ENCODE data around the gene HEATR3.

The HEATR3 gene

DNA sequence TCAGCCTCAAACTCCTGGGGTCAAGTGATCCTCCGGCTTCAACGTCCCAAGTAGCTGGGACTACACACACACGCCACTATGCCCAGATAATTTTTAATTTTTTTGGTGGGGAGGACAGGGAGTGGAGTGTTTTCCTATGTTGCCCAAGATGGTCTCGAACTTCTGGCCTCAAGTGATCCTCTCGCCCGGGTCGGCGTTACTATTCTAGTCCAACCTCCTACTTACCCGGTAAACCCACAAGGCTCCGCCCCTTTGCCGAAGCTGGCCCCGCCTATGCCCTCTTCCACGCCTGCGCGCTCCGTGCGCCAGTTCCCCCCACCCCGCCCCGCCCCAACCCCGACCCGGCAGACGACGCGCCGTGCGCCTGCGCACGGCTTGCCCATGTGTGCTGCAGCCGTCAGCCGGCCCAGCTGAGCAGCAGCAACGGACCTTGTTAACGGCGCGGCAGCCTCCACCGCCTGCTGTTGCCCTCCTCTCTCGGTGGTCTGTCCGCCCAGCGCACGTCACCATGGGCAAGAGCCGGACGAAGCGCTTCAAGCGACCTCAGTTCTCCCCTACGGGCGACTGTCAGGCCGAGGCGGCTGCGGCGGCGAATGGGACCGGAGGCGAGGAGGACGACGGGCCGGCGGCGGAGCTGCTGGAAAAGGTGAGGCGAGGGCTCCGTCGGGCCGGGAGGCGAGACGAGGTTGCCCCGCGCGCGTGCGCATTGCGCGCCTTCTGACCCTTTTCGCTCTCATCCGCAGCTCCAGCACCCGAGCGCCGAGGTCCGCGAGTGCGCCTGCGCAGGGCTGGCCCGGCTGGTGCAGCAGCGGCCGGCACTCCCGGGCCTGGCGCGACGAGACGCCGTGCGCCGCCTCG lies at the start of gene HEATR3:
TSS of gene HEATR3 (plus strand) at position 347 of the 858 bp plus-strand sequence. CDS start at position 509, 162 bp downstream.
- peak; percentile 94 for DNase-seq

GRCh38 chr16:50017553-50017952 lies 48.2 kb upstream of the HEATR3 start:
- DNase-seq, result no peak

DNA sequence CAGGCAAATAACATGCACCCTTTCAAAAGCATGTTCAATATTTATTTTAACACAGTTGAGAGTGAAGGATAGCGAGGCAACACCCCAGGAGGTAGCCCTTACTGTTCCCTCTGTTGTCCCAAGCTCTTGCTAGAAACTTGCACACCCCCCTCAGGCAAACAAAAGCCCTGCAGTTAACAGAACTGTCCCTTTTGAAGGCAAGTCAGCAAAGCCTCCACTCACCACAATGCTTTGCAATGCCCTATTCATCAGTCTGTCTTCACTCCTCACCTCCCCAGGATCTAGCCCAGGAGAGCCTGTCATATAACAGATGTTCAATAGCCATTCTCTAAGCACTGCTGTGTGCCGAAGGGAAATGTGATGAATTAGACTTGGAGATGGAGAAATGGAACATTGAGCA lies 44.2 kb upstream of the HEATR3 start:
- peak; percentile 7 for DNase-seq

DNA sequence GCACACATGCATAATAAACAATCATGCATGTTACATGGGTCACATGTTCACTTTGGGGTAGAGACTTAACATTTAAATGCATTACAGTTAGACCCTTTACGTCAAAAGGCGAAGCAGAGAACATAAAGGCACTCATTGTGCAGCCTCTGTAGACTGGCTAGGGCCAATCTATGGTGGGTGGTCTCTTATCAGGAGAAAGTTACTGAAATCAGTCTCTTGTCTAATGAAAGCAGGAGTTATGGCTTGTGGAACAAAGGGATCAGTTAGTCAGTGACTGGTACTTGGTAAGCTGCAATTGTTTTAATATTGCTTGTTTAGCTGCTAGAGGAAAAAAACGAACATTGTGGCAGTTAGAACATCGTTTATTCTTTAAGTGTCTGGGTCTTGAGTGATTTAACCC lies 42.1 kb upstream of the HEATR3 start:
- no peak for DNase-seq

GRCh38 chr16:50024207-50024606 lies 41.6 kb upstream of the HEATR3 start:
- DNase-seq, result no peak

DNA sequence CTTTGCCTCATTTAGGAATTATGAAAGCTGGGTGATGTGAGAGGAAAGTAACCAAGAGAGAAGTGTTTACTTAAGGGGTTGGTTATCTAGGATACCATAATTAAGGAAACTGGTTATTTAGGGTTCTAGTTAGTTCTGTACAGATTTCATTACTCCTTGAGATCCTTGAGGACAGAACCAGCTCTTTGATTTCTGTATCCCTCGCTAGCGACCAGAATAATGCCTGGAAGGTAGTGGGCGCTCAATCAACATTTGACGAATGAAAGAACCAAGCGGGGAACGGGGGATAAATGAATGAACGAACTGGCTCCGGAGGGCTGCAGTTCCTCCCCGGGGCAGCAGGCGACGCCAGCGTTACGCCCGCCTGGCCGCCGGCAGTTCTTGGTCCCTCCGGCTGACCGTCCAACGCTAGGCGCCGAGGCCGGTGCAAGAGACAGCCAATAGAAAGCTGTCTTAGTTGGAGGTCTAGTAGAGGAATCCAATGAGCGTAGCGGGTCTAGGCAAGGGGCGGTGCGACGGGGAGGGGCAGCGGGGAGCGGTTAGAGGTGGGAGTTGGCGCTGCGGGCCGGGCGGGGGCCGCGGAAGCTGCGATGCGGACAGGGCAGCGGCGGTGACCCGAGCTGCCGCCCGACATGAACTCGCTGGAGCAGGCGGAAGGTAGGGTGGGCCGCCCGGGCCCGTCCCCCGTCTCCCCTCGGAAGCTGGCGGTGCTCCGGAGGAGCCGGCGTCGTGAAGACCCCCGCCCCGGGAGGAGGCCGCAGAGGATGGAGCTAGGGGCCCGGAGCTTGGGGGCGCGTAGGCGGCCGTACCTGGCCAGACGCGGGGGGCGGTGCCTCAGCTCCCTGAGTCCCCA lies 40.9 kb upstream of the HEATR3 start, which contains the start of gene CNEP1R1:
TSS of gene CNEP1R1 (plus strand) at position 542 of the 853 bp plus-strand sequence. CDS start at position 633, 91 bp downstream.
- DNase-seq, result peak; percentile 97

GRCh38 chr16:50025537-50025931 lies 40.2 kb upstream of the HEATR3 start:
- DNase-seq, result no peak

- no peak for DNase-seq
Observed at GRCh38 chr16:50027829-50028228, 37.9 kb upstream of the HEATR3 start.

DNA sequence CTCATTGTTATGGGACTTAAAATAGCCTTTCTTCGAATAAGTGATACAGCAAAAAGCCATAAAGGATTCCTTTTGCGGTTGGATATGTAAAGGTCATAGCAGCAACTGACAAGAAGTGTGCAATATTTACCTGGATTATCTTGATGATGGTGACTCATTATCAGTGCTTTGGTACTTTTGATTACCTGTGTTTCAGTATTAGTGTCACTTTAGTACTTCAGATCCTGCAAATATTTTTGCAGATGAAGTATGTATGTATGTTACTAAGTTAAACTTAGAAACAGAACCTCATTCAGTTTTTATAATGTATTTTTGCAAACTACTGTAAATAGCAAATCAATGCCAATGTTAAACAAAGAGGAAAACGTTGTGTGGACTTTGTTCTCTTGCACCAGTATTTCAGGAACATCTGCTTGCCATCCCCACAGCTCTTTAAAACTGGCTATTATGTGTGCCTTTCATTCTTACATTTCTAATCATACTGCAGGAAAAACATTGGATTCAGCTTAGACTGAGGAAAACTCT lies 30.2 kb upstream of the HEATR3 start:
- no peak for DNase-seq

GRCh38 chr16:50036426-50036825 lies 29.3 kb upstream of the HEATR3 start:
- no peak for DNase-seq

DNA sequence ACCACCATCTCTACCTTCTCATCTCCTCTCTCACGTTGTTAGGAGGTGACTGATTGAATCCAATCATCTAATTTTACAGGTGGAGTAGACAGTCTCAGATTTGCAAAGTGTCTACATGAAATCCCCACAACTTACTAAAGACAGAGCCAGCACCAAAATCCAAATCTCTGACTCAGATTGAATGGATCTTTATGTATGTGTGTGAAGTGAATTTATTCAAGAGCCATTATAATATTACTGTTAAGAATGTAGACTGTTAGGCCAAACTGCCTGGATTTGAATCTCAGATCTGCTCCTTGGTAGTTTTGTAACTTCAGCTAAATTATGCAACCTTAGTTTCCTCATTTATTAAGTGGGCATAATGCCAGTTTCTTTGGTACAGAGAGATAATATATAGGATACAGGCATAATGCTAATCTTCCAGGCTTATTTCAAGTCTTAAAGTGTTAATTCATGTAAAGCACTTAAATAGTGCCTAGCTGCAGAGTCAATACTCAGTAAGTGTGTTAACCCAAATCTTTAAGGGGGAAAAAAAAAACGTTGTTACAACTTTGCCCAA lies 28.0 kb upstream of the HEATR3 start:
- peak; percentile 86 for DNase-seq

DNA sequence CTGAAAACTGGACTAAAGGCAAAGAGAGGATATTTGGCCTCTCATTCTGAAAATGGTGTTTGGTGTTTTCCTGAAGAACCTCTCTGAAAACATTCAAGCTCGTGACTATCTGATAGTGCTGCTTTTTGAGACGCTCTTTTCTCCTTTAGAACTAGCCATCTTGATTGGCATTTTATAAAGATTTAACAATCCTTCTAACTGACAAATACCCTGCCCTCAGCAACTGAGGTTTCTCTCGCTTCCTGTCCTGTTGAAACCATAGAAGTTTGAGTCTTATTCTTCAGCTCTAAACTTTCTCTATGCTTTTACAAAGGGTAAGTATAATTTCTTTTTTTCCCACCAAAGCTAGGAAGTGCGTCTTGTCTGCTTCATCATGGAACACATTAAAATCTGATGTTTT lies 27.5 kb upstream of the HEATR3 start:
- peak; percentile 32 for DNase-seq

GRCh38 chr16:50038756-50039529 lies 26.8 kb upstream of the HEATR3 start:
- DNase-seq, result peak; percentile 96

- DNase-seq, result no peak
Observed at GRCh38 chr16:50040018-50040417, 25.8 kb upstream of the HEATR3 start.

DNA sequence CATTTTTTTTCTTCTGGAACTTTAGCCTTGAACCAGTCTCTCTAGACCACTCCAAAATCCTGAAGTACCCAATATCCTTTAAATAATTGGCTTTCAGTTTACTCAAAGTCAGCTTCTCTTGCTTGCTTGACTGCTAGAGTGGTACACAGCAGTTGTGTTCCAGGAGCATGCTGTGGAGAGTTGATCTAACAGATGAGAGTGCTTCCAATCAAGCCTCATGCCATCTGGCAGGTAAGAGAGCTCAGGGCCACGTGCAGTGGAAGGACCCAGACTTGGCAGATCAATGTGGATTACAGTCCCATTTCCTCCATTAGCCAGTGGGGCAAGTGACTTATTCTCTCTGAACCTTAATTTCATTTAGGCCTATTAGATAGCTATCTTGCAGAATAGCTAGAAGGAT lies 25.1 kb upstream of the HEATR3 start:
- DNase-seq, result no peak

GRCh38 chr16:50043358-50043757 lies 22.4 kb upstream of the HEATR3 start:
- DNase-seq, result no peak

DNA sequence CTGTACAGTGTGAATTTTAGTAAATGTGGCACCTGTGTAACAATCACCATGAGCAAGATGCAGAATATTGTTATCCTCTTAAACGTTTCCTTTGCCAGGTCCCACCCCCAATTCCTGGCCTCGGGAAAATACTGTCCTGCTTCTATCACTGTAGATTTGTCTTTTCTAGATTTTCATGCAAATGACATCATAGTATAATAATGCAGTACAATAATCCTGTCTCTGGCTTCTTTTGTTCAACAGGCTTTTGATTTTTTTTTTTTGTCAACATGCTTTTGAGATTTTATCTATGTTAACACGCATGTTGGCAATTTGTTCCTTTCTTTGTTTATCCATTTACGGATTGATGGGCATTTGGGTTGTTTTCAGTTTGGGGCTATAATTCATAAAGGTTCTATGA lies 20.4 kb upstream of the HEATR3 start:
- DNase-seq, result no peak

DNA sequence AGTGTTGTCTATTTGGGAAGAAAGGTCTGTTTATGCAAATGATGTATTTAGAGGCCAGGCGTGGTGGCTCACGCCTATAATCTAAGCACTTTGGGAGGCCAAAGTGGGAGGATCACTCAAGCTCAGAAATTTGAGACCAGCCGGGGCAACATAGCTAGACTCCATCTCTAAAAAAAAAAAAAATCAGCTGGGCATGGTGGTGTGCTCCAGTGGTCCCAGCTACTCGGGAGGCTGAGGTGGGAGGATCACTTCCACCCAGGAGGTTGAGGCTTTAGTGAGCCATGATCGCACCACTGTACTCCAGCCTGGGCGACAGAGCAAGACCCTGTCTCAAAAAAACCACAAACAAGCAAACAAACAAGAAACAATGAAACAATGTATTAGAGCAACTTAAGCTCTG lies 18.9 kb upstream of the HEATR3 start:
- DNase-seq, result no peak

- DNase-seq, result no peak
Observed at GRCh38 chr16:50047864-50048263, 17.9 kb upstream of the HEATR3 start.

- no peak for DNase-seq
Observed at GRCh38 chr16:50050802-50051201, 15.0 kb upstream of the HEATR3 start.

- no peak for DNase-seq
Observed at GRCh38 chr16:50056226-50056625, 9.5 kb upstream of the HEATR3 start.

- DNase-seq, result no peak
Observed at GRCh38 chr16:50058091-50058771, 7.5 kb upstream of the HEATR3 start.
